Neural progenitor cell (in vitro differentiated cells): ENCODE data around the gene LPP.

Experiments
- EZH2 ChIP-seq: fragments of 200-600 bp; sonication (generic); IDR thresholded peaks from 2 replicates; pipeline ENCODE4 v1.6.1; 2017; ENCODE audit warnings: antibody characterized with exemption, mild to moderate bottlenecking, moderate library complexity
- TF ChIP-seq, protein P1 (sequence below): fragments of 200-600 bp; sonication (generic); IDR thresholded peaks from 2 replicates; pipeline ENCODE4 v1.5.1; 2017; ENCODE audit warnings: antibody characterized with exemption, mild to moderate bottlenecking

DNA sequence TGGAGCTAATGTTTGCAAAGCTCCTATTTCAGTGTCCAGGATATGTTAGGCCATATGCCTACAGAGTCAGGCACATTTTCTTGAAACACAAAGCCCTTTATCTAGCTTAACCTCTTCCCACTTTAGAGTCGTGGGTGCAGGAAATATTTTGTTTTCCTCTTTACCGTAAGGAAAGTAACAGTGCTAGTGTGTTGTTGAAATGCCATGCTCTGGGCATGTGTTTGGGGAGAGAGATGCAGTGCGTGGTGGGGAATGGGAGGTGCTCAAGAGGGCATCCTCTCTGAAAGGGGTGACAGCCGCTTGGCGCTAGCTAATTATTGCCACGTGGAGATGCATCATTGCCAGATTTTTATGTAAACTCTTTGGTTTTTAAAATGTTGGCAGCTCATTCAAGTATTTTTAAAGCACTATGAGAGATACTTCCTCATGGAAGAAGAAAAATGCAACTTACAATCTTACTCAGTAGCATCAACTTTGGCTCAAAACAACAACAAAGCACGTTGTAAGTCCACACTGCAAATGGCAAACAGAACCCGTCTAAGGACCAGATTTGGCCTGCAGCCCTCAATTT, 152.6 kb downstream of the LPP start:
- TF ChIP-seq, protein P1, sequence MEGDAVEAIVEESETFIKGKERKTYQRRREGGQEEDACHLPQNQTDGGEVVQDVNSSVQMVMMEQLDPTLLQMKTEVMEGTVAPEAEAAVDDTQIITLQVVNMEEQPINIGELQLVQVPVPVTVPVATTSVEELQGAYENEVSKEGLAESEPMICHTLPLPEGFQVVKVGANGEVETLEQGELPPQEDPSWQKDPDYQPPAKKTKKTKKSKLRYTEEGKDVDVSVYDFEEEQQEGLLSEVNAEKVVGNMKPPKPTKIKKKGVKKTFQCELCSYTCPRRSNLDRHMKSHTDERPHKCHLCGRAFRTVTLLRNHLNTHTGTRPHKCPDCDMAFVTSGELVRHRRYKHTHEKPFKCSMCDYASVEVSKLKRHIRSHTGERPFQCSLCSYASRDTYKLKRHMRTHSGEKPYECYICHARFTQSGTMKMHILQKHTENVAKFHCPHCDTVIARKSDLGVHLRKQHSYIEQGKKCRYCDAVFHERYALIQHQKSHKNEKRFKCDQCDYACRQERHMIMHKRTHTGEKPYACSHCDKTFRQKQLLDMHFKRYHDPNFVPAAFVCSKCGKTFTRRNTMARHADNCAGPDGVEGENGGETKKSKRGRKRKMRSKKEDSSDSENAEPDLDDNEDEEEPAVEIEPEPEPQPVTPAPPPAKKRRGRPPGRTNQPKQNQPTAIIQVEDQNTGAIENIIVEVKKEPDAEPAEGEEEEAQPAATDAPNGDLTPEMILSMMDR: no peak
- no peak for TF ChIP-seq EZH2
